ENCODE measurements around the gene GADD45GIP1. TPM values are rescaled to one million over a fixed set of nuclear protein-coding genes. Genes with fewer than 3 reads are reported as not detected.
"Not testable (repeated sequence)": the region's sequence is repeated elsewhere in the genome, so short reads cannot be mapped to it uniquely, and the experiment has no call there.

The GADD45GIP1 gene
- total RNA-seq, 1 donor from 2014 or later: 18.8 TPM

GRCh38 chr19:12959481-12959880 is 2.5 kb upstream of the GADD45GIP1 start:
- H3K4me3 Mint-ChIP-seq: no peak overlapping the region
- TF ChIP-seq CTCF (IDR thresholded peaks at IDR 0.05; ENCODE audit: unreplicated experiment): no peak
- peaks cover 5% of the 10 kb centered on the region for H3K27me3 Mint-ChIP-seq (ENCODE audit: low read depth)
- H3K27ac Mint-ChIP-seq: no peak overlapping the region
- H3K36me3 Mint-ChIP-seq: peaks cover 1% of the 10 kb centered on the region
- H3K9me3 Mint-ChIP-seq: no peaks in the 10 kb centered on the region
- peaks cover 17% of the 10 kb centered on the region for H3K4me1 Mint-ChIP-seq
- DNase-seq (ENCODE audit: low spot score in 2 of 2, unreplicated experiment in 2 of 2): no peak

- not testable (repeated sequence) for H3K9me3 Mint-ChIP-seq; DNase-seq (ENCODE audit: low spot score in 2 of 2, unreplicated experiment in 2 of 2); H3K27me3 Mint-ChIP-seq (ENCODE audit: low read depth); H3K36me3 Mint-ChIP-seq
- Mint-ChIP-seq H3K4me1 (peaks cover 27% of the 10 kb centered on the region), H3K27ac (peak overlapping the region; percentile 87), H3K4me3 (peak overlapping the region; percentile 74)
These were observed 448 bp upstream of the GADD45GIP1 start for GRCh38 chr19:12957389-12957952.

- Mint-ChIP-seq H3K27me3 (ENCODE audit: low read depth) (peaks cover 3% of the 10 kb centered on the region), H3K36me3 (peaks cover 14% of the 10 kb centered on the region), H3K4me1 (peaks cover 27% of the 10 kb centered on the region), H3K9me3 (no peaks in the 10 kb centered on the region), H3K4me3 (peak overlapping the region; percentile 81), H3K27ac (peak overlapping the region; percentile 94)
- no peak for TF ChIP-seq CTCF (IDR thresholded peaks at IDR 0.05; ENCODE audit: unreplicated experiment)
- no peak for DNase-seq (ENCODE audit: low spot score in 2 of 2, unreplicated experiment in 2 of 2)
These were observed 1.0 kb downstream of the GADD45GIP1 start for GRCh38 chr19:12955996-12956395.

- H3K27me3 Mint-ChIP-seq (ENCODE audit: low read depth); DNase-seq (ENCODE audit: low spot score in 2 of 2, unreplicated experiment in 2 of 2); H3K9me3 Mint-ChIP-seq: not testable (repeated sequence)
- peak overlapping the region; percentile 94 for H3K27ac Mint-ChIP-seq
- peak overlapping the region; percentile 81 for H3K4me3 Mint-ChIP-seq
- H3K4me1 Mint-ChIP-seq: peaks cover 27% of the 10 kb centered on the region
- H3K36me3 Mint-ChIP-seq: peaks cover 18% of the 10 kb centered on the region
These were observed 1.4 kb downstream of the GADD45GIP1 start for GRCh38 chr19:12955575-12955974.

- no peak overlapping the region for H3K4me3 Mint-ChIP-seq
- peaks cover 27% of the 10 kb centered on the region for H3K4me1 Mint-ChIP-seq
- peaks cover 26% of the 10 kb centered on the region for H3K36me3 Mint-ChIP-seq
- TF ChIP-seq CTCF (IDR thresholded peaks at IDR 0.05; ENCODE audit: unreplicated experiment): no peak
- DNase-seq (ENCODE audit: low spot score in 2 of 2, unreplicated experiment in 2 of 2): no peak
- no peaks in the 10 kb centered on the region for H3K9me3 Mint-ChIP-seq
- H3K27me3 Mint-ChIP-seq (ENCODE audit: low read depth): no peaks in the 10 kb centered on the region
- H3K27ac Mint-ChIP-seq: peak overlapping the region; percentile 94
These were observed 2.4 kb downstream of the GADD45GIP1 start for GRCh38 chr19:12954612-12954962.

GRCh38 chr19:12953799-12954611 is 3.0 kb downstream of the GADD45GIP1 start:
- Mint-ChIP-seq H3K36me3 (peaks cover 26% of the 10 kb centered on the region), H3K9me3 (no peaks in the 10 kb centered on the region), H3K27ac (peak overlapping the region; percentile 94), H3K4me1 (peaks cover 27% of the 10 kb centered on the region), H3K27me3 (ENCODE audit: low read depth) (no peaks in the 10 kb centered on the region), H3K4me3 (no peak overlapping the region)
- TF ChIP-seq CTCF (IDR thresholded peaks at IDR 0.05; ENCODE audit: unreplicated experiment): no peak
- DNase-seq (ENCODE audit: low spot score in 2 of 2, unreplicated experiment in 2 of 2): no peak

All from mesothelial cell of epicardium (in vitro differentiated cells).